Activated gamma-delta T cell (primary cell): ENCODE measurements around the gene PRKN.
"Not testable (repeated sequence)": the region's sequence is repeated elsewhere in the genome, so short reads cannot be mapped to it uniquely, and the experiment has no call there.

Source experiments
- DNase-seq: peaks from one replicate; lab custom pipeline; 2025; lab: John Stamatoyannopoulos, UW

PRKN gene

DNA sequence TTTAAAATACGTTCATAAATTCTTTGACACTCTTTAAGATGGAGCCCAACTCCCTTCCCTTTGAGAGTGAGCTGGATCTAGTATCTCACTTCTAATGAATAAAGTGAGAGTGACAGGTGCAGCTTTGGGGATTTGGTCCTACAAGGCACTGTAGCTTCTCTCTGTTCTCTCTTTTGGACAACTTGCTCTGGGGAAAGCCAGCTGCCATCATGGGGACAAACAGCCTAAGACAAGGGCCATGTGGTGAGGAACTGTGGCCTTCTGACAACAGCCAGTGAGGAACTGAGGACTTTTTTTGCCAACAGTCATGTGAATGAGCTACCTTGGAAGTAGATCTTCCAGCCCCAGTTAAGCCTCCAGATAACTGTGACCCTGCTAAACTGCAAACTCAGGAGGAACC is 1180.9 kb downstream of the PRKN start:
- DNase-seq = no peak

DNA sequence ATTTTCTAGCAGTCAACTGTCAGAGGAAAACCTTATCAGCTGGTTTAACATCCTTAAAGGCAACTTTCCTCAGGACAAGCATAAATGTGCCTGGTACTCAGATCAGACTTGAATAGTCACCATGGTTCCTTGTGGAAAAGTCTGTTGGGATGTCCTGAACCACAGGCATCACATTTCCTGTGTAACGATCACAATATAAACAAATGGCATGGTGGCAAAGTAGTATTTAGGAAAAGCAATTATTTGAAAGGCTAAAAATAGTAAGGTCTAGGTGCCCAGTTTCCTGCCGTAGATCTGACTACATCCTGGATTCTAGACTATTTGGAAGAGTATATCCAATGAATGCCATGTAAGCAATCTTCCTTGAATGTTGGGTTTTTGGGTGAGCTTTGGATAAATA is 1181.8 kb downstream of the PRKN start:
- no peak for DNase-seq

GRCh38 chr6:161544801-161545480 is 1182.6 kb downstream of the PRKN start:
- no peak for DNase-seq

DNA sequence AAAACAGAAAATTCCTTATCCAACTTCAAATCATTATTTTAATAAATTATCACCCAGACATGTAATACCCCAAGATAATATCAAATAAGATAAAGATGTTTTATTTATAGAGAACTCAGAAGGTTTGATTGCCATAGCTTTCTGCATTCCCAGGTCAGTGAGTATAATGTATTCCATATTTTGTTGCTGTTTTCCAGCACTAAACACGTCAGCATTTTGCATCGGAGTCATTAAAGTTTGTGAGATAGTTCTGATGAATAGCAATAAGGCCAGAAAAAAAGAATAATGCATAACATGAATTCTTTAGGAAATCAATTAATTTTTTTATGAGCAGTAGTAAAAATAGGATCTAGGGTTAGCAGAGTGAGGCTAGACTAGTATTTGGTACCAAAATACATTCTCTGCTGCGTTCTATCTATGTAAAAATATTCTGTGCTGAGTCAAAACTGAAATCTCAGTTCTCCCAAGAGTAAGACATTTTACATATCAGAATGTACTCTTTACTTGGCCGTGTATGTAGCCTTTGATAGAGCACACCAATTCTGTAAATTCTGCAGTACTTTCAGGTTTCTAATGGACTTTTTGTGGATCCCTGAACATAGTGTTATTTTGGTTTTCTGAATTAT is 1183.8 kb downstream of the PRKN start:
- no peak for DNase-seq

- DNase-seq = no peak
These were observed 1185.1 kb downstream of the PRKN start for GRCh38 chr6:161542346-161542980.

DNA sequence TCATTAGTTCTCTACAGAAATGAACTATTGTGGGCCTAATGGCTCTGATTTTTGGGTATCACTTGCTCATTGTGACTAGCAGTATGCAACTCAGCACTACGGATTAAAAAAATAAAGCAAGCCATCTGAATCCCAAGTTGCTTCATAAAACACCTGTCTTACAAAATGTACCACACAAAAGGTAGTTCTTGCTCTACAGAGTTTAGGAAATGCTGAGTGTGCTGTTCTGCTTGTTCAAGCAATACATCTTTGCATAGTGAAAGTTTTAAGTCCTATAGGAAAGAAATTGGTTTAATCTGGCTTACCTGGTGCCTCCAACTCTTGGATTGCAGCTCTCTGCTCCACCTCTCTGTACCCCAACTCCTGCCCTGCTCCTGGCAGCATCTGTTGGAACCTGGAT is 1187.0 kb downstream of the PRKN start:
- DNase-seq = no peak

- no peak for DNase-seq
These were observed 1191.3 kb downstream of the PRKN start for GRCh38 chr6:161536224-161536630.

DNA sequence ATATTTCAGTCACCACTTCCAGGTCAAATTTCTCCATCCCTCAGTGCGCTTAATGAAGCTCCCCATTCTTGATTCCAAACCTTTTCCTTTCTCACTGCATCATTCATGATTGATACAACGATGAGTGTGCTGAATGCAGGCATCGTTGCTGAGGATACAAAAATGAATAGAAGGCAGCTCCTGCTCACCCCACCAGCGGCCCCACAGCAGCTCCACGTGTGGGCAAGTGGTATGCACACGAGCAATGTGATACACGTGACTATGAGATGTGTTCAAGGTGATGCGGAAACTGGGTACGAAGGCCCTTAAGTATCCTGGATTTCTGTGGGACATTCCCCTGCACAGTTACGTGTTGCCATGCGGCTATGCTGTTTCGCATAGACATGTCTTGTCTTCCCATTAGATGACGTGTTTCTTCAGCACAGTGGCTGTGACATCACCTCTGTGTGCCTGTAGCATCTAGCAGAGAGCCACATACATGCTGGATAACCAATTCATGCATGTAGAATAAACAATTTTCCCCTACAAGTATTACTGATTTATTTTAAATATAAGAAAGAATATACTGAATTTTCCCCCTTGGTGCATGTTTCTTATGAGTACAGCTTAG is 1193.2 kb downstream of the PRKN start:
- no peak for DNase-seq

GRCh38 chr6:161533266-161533665 is 1194.3 kb downstream of the PRKN start:
- DNase-seq = no peak

GRCh38 chr6:161532536-161532935 is 1195.0 kb downstream of the PRKN start:
- no peak for DNase-seq

- DNase-seq = no peak
These were observed 1200.8 kb downstream of the PRKN start for GRCh38 chr6:161526794-161527193.

DNA sequence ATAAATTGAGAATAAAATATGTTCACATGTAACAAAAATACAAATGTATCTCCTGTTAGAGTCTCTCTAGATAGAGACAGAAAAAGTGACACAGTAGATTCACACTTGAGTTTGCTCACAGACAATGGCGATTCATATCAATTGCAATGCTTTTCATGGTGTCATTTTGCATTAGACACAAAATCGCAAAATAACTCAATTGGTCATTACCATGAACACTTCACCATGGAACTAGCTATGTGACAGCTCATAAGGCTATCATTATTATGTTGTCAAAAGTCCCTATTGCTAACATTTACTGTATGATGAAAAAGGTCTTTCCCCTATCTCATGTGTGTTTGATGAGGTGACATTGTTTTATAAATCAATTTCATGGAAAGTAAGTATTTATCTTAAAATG is 1204.2 kb downstream of the PRKN start:
- DNase-seq = no peak

DNA sequence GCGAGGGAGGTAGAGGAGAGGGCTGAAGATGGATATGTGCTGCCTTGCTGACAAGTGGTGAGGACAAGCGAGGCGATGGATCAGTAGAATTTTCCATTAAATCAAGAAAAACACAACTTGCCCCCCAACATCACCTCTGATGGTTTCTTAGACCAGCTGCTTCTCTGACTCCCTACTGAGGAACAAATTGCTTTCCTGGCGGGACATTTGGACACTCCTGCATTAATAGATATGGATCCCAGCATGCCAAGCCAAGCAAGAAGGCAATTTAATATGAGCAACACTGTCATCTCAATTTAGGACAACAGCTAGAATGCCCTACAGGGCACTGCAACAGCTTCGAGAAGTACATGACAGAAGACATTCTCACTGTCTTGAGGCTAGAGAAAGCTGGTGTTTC is 1205.3 kb downstream of the PRKN start:
- DNase-seq = no peak

DNA sequence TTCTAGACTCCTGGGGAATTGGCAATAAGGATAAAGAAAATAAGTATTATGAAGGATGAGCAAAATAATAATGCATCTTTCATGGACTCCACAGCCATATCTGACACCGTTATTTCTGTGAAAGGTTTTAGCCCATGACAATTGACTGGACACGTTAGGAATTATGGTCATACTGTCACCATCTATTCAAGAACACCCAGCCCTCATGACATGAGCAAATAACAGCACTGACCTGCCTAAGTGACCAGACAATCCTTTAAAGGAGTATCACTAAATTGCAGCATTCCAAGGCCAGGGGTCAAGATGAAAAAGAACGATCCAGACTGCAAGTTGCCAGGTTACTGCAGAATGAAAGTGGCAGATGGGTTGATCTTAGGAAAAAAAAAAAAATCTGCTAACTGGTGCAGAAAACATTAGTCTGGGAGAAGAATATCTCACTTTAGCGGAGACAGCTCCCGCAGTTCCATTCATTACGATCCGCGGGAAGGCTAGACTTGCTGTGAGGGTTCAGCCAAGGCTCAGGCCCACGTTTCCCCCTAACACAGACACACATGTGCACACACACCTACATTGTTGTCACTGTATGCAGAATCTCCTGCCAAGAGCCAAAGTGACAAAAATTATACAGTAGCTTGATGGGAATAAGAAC is 1216.0 kb downstream of the PRKN start:
- DNase-seq = no peak

DNA sequence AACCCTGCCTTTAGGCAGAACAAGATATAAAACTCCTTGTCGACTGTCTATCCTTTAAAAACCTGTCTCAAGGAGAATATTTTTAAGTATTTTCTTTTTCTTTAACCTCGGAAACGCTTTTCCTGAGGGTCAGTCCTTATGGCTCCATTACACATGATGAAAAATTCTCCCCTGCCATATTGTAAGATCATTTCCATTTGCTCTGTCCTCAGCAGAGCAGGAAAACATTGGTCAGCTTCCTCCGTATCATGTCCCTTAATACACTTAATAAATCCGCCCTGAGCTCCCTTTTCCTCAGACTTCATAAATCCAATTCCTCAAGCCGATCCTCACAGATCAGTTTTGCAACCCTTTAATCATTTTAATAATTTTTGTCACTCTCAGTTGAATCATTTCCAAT is 1219.2 kb downstream of the PRKN start:
- no peak for DNase-seq

DNA sequence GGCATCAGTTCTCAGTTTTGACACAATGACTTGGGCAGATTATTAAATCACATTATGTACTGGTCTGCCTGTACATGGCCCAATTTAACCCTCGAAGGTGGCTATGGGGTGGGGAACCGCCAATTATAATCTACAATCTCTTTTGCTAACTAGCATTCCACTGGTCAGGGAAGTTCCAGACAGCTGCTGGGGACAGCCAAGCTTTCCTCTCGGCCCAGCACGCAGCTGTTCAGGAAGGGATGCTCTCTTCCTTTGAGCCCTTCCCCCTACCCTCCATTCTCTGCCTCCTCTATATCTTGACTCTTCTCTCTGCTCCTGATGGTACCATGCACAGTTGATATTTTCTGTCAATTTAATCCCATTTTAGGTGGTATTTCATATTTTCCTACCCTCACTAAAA is 1220.2 kb downstream of the PRKN start:
- DNase-seq = no peak

DNA sequence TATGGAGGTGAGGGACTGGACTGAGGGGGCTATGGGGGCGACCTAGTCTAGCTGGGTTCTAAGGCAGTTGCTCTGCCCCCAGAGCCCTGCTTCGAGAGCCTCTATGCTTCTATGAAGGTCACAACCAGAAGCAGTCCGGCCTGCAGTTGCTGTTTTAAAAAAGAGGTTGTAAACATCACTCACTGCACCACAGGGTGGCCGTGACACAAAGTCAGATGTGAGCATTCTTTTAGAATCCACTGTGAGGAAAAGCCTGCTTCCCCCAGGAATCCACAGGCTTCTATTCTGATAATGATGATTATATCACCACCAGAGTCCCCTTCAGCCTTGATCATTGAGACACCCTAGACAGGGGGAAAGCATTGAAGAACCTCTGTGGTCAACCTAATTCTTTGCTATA is 1224.0 kb downstream of the PRKN start:
- no peak for DNase-seq

DNA sequence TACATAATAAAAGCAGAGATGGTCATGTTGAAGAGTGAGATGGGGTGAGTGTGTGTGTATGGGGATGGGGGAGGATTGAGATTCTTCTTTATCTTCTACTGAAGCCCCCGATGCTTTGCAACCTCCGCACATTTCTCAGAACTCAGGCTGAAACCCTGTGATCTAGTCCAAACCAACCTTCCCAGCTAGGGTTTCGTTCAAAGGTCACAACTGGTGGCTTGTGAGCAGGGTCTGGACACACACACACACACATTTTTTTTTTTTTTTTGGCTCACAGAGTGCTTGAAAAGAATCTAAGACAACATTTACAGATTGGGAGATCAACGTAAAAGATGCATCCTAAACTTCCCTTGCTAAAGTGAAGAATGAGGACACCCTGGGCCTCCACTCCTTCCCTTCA is 1228.7 kb downstream of the PRKN start:
- no peak for DNase-seq

DNA sequence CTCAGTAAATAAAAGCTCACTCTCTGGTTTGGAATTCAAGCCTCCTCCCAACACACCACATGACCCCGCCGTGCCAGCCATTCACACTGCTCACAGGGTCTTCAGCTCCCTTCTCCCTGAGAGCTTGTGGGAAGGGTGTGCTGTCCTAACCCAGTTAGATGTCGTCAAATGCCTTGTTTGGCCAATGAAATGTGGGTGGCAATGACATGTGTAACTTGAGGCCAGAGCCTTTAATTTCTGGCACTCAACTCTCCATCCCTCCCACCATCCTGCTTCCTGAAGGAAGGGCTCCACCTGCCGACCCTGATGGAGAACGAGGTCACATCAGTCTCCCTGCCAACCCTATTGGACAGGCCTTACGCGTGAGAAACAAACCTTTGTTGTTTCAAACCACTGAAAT is 1229.2 kb downstream of the PRKN start:
- no peak for DNase-seq

- no peak for DNase-seq
These were observed 1230.6 kb downstream of the PRKN start for GRCh38 chr6:161496941-161497340.

GRCh38 chr6:161496271-161496670 is 1231.3 kb downstream of the PRKN start:
- not testable (repeated sequence) for DNase-seq

GRCh38 chr6:161494566-161494965 is 1233.0 kb downstream of the PRKN start:
- DNase-seq = no peak
